GM04503 (cell line): Measurements from ENCODE around the gene LDLRAD3.

Experiments used
- DNase-seq: peaks from one replicate; pipeline ENCODE4 v3.0.0-alpha.2; 2012; ENCODE audit warnings: low read depth

Gene LDLRAD3

GRCh38 chr11:36077368-36077767, 133.5 kb downstream of the LDLRAD3 start:
- no peak for DNase-seq

- no peak for DNase-seq
Observed at GRCh38 chr11:36077886-36078685, 134.2 kb downstream of the LDLRAD3 start.

- no peak for DNase-seq
Observed at GRCh38 chr11:36078686-36079055, 134.8 kb downstream of the LDLRAD3 start.

- no peak for DNase-seq
Observed at GRCh38 chr11:36079878-36080675, 136.2 kb downstream of the LDLRAD3 start.

- DNase-seq = no peak
Observed at GRCh38 chr11:36081274-36081945, 137.5 kb downstream of the LDLRAD3 start.

- DNase-seq = no peak
Observed at GRCh38 chr11:36086366-36086765, 142.5 kb downstream of the LDLRAD3 start.

GRCh38 chr11:36088266-36088972, 144.6 kb downstream of the LDLRAD3 start:
- no peak for DNase-seq

GRCh38 chr11:36089920-36090319, 146.1 kb downstream of the LDLRAD3 start:
- DNase-seq = no peak

- no peak for DNase-seq
Observed at GRCh38 chr11:36090356-36091109, 146.7 kb downstream of the LDLRAD3 start.

- no peak for DNase-seq
Observed at GRCh38 chr11:36091256-36091811, 147.5 kb downstream of the LDLRAD3 start.

- no peak for DNase-seq
Observed at GRCh38 chr11:36092314-36093030, 148.6 kb downstream of the LDLRAD3 start.

GRCh38 chr11:36093548-36093947, 149.7 kb downstream of the LDLRAD3 start:
- DNase-seq = no peak

- DNase-seq = no peak
Observed at GRCh38 chr11:36094164-36094563, 150.3 kb downstream of the LDLRAD3 start.

- DNase-seq = no peak
Observed at GRCh38 chr11:36095716-36096115, 151.9 kb downstream of the LDLRAD3 start.

- DNase-seq = no peak
Observed at GRCh38 chr11:36097219-36097650, 153.4 kb downstream of the LDLRAD3 start.

GRCh38 chr11:36098087-36098486, 154.2 kb downstream of the LDLRAD3 start:
- DNase-seq = no peak

GRCh38 chr11:36098853-36099375, 155.1 kb downstream of the LDLRAD3 start:
- DNase-seq = no peak

- DNase-seq = no peak
Observed at GRCh38 chr11:36101466-36101865, 157.6 kb downstream of the LDLRAD3 start.

- DNase-seq = no peak
Observed at GRCh38 chr11:36102868-36103267, 159.0 kb downstream of the LDLRAD3 start.

GRCh38 chr11:36103933-36104530, 160.2 kb downstream of the LDLRAD3 start:
- no peak for DNase-seq
